Measurements from ENCODE around the gene PDZK1IP1. TPM values are rescaled to one million over a fixed set of nuclear protein-coding genes. Genes with fewer than 3 reads are reported as not detected.

Gene PDZK1IP1
- total RNA-seq, 1 experiment from 2014 or later, result not detected

GRCh38 chr1:47222476-47222875, 32.6 kb upstream of the PDZK1IP1 start:
- Histone ChIP-seq H2AFZ (ENCODE audit: low read depth, low read length, poor library complexity, severe bottlenecking) (no peak overlapping the region), H3K27me3 (ENCODE audit: insufficient read depth, low read length) (peaks cover 10% of the 10 kb centered on the region), H3K9me2 (ENCODE audit: insufficient read depth) (no peaks in the 10 kb centered on the region), H3K9me3 (ENCODE audit: control insufficient read depth in 1 of 2, insufficient read depth in 1 of 2, low read depth in 1 of 2, low read length in 2 of 2) (no peaks in the 10 kb centered on the region), H3K27ac (ENCODE audit: low read depth, low read length) (no peak overlapping the region), H3K9ac (ENCODE audit: low read length) (no peak overlapping the region), H4K20me1 (ENCODE audit: insufficient read depth) (no peaks in the 10 kb centered on the region), H3K4me3 (replicated peaks in 1 of 2; ENCODE audit: low read depth in 1 of 2, low read length in 2 of 2) (no peak overlapping the region), H3K36me3 (ENCODE audit: control insufficient read depth in 1 of 2, insufficient read depth in 2 of 2, low read length in 2 of 2) (no peaks in the 10 kb centered on the region), H3K4me2 (ENCODE audit: low read length) (no peak overlapping the region), H3K4me1 (ENCODE audit: control insufficient read depth in 1 of 2, insufficient read depth in 2 of 2, low read length in 2 of 2) (no peaks in the 10 kb centered on the region), H3K79me2 (ENCODE audit: insufficient read depth, low read length) (no peaks in the 10 kb centered on the region)
- ATAC-seq, result no peak
- no TSS peak for BruUV-seq (replicated peaks)
- TF ChIP-seq ATF3 (IDR thresholded peaks at IDR 0.05) (no peak), ZNF274 (IDR thresholded peaks at IDR 0.05; ENCODE audit: low read depth, low read length) (no peak), FOSL1 (IDR thresholded peaks at IDR 0.05; ENCODE audit: low read depth) (no peak)
- no peak for DNase-seq (ENCODE audit: low read depth, low spot score)
- RAD21 ChIA-PET (ENCODE audit: low non-redundant PET in 1 of 2, low total read pairs in 2 of 2, uncharacterized antibody in 2 of 2, unreplicated experiment in 2 of 2), result no interaction called here
- intact Hi-C loops (cut with micrococcal nuclease), result no loop called here
- POLR2A ChIA-PET, result no interaction called here
- CTCF ChIA-PET, result no interaction called here

GRCh38 chr1:47219590-47220220, 29.9 kb upstream of the PDZK1IP1 start:
- peaks cover 10% of the 10 kb centered on the region for H3K27me3 ChIP-seq (ENCODE audit: insufficient read depth, low read length)
- H3K9me3 ChIP-seq (ENCODE audit: control insufficient read depth in 1 of 2, insufficient read depth in 1 of 2, low read depth in 1 of 2, low read length in 2 of 2), result no peaks in the 10 kb centered on the region
- H3K4me3 ChIP-seq (replicated peaks in 1 of 2; ENCODE audit: low read depth in 1 of 2, low read length in 2 of 2), result no peak overlapping the region
- DNase-seq (ENCODE audit: low read depth, low spot score), result no peak
- no peaks in the 10 kb centered on the region for H3K36me3 ChIP-seq (ENCODE audit: control insufficient read depth in 1 of 2, insufficient read depth in 2 of 2, low read length in 2 of 2)
- no peak overlapping the region for H2AFZ ChIP-seq (ENCODE audit: low read depth, low read length, poor library complexity, severe bottlenecking)
- H4K20me1 ChIP-seq (ENCODE audit: insufficient read depth), result no peaks in the 10 kb centered on the region
- no peaks in the 10 kb centered on the region for H3K79me2 ChIP-seq (ENCODE audit: insufficient read depth, low read length)
- ChIA-PET CTCF (no interaction called here), RAD21 (ENCODE audit: low non-redundant PET in 1 of 2, low total read pairs in 2 of 2, uncharacterized antibody in 2 of 2, unreplicated experiment in 2 of 2) (no interaction called here), POLR2A (no interaction called here)
- BruUV-seq (replicated peaks), result no TSS peak
- no peaks in the 10 kb centered on the region for H3K4me1 ChIP-seq (ENCODE audit: control insufficient read depth in 1 of 2, insufficient read depth in 2 of 2, low read length in 2 of 2)
- no peak for ATAC-seq
- H3K27ac ChIP-seq (ENCODE audit: low read depth, low read length), result no peak overlapping the region
- H3K4me2 ChIP-seq (ENCODE audit: low read length), result no peak overlapping the region
- H3K9me2 ChIP-seq (ENCODE audit: insufficient read depth), result no peaks in the 10 kb centered on the region
- intact Hi-C loops (cut with micrococcal nuclease), result no loop called here
- H3K9ac ChIP-seq (ENCODE audit: low read length), result no peak overlapping the region
- TF ChIP-seq FOSL1 (IDR thresholded peaks at IDR 0.05; ENCODE audit: low read depth), result no peak
- TF ChIP-seq ZNF274 (IDR thresholded peaks at IDR 0.05; ENCODE audit: low read depth, low read length), result no peak
- TF ChIP-seq ATF3 (IDR thresholded peaks at IDR 0.05), result no peak
- no peak for TF ChIP-seq JUND (IDR thresholded peaks at IDR 0.05)
- TF ChIP-seq ZBTB33 (IDR thresholded peaks at IDR 0.05; ENCODE audit: extremely low read depth, insufficient replicate concordance, low read length), result no peak
- TF ChIP-seq SP1 (IDR thresholded peaks at IDR 0.05; ENCODE audit: low read depth), result no peak
- no peak for TF ChIP-seq EZH2phosphoT487 (IDR thresholded peaks at IDR 0.05; ENCODE audit: borderline replicate concordance)
- TF ChIP-seq ELF1 (IDR thresholded peaks at IDR 0.05; ENCODE audit: borderline replicate concordance, low read depth), result no peak
- TF ChIP-seq ZFX (IDR thresholded peaks at IDR 0.05), result no peak
- TF ChIP-seq EZH2 (IDR thresholded peaks at IDR 0.05), result no peak
- no peak for TF ChIP-seq MAX (IDR thresholded peaks at IDR 0.05)
- TF ChIP-seq SIN3A (IDR thresholded peaks at IDR 0.05; ENCODE audit: low read depth), result no peak
- TF ChIP-seq CBX3 (IDR thresholded peaks at IDR 0.05; ENCODE audit: low read depth), result no peak
- TF ChIP-seq POLR2AphosphoS5 (IDR thresholded peaks at IDR 0.05; ENCODE audit: low read depth, low read length), result no peak
- TF ChIP-seq YY1 (IDR thresholded peaks at IDR 0.05; ENCODE audit: extremely low read depth, insufficient replicate concordance, low read depth, low read length), result no peak

Data from HCT116 (cell line).